HepG2 (cell line): ENCODE results near the gene INSR. TPM values are rescaled to one million over a fixed set of nuclear protein-coding genes. Genes with fewer than 3 reads are reported as not detected.

Experiments used
- ATAC-seq: fragments of 200-7000 bp; cut with Tn5 transposase; 3 replicates; pipeline ENCODE4 v1.9.1; 2020; ENCODE audit warnings: mild to moderate bottlenecking, moderate library complexity
- BruUV-seq: library from RNA; stranded (reverse); fragments of 400-500 nt; replicated peaks from 2 replicates; lab custom pipeline; 2021; lab: Mats Ljungman, UMichigan
- CTCF ChIA-PET: fragments of 300-600 bp; formaldehyde crosslinking; extraction: SDS; loops from one replicate; lab custom pipeline; 2021; ENCODE audit warnings: low total read pairs, inconsistent platforms, low intra/inter-chr PET ratio; lab: Yijun Ruan, JAX
- POLR2A ChIA-PET: fragments of 350-600 bp; sonication (Branson Sonifier 250); formaldehyde crosslinking; loops from one replicate; lab custom pipeline; 2020; ENCODE audit warnings: antibody characterized with exemption, inconsistent platforms; lab: Yijun Ruan, JAX
- DNase-seq: peaks from one replicate; pipeline ENCODE4 v3.0.0-alpha.2; 2015; ENCODE audit warnings: low spot score
- FAIRE-seq: peaks from 3 replicates; lab custom pipeline; 2011; peaks lifted over from hg19 to GRCh38; lab: Jason Lieb, UNC
- H2AFZ ChIP-seq: one replicate; pipeline ENCODE4 v1.6.1; 2011; ENCODE audit warnings: low read length, inconsistent platforms
- H3K27ac ChIP-seq: fragments of 300-600 bp; 3 replicates; pipeline ENCODE4 v1.8.0; 2011; ENCODE audit warnings: mixed run types, mild to moderate bottlenecking, mixed read lengths, low read length, inconsistent platforms; ENCODE audit not compliant: insufficient read depth; ENCODE audit errors: extremely low read length
- H3K27me3 ChIP-seq, 2 experiments: fragments of 200-600 bp in 1 of 2; 2 replicates in 1 of 2; 3 replicates in 1 of 2; pipeline versions ENCODE4 v1.6.0 to v1.8.0; 2011; ENCODE audit warnings: low read length in 2 of 2, mild to moderate bottlenecking in 2 of 2, moderate library complexity in 2 of 2, inconsistent platforms in 1 of 2; ENCODE audit not compliant: insufficient read depth in 2 of 2, control insufficient read depth in 1 of 2
- H3K36me3 ChIP-seq, 2 experiments: fragments of 200-600 bp in 1 of 2; replicated peaks in 1 of 2; 2 replicates in 1 of 2; 3 replicates in 1 of 2; pipeline versions ENCODE4 v1.5.1 to v1.8.0; 2011; ENCODE audit warnings: low read length in 2 of 2, inconsistent platforms in 1 of 2; ENCODE audit not compliant: insufficient read depth in 2 of 2, control insufficient read depth in 1 of 2
- H3K4me1 ChIP-seq: 2 replicates; pipeline ENCODE4 v1.5.1; 2012; ENCODE audit warnings: low read length, inconsistent platforms; ENCODE audit not compliant: insufficient read depth
- H3K4me2 ChIP-seq: 2 replicates; pipeline ENCODE4 v1.6.0; 2011; ENCODE audit warnings: low read depth, low read length, inconsistent platforms
- H3K4me3 ChIP-seq, 3 experiments: fragments of 200-600 bp in 1 of 3; sonication (generic), shearing (Covaris generic) in 1 of 3; replicated peaks in 1 of 3; 2 replicates each; pipeline ENCODE4 v1.5.1; 2011 to 2016; ENCODE audit warnings: low read length in 3 of 3, inconsistent platforms in 2 of 3, low read depth in 2 of 3, mild to moderate bottlenecking in 2 of 3, control low read depth in 1 of 3, mixed read lengths in 1 of 3; ENCODE audit not compliant: insufficient read depth in 1 of 3
- H3K79me2 ChIP-seq: one replicate; pipeline ENCODE4 v1.6.1; 2011; ENCODE audit warnings: low read length, inconsistent platforms; ENCODE audit not compliant: insufficient read depth
- H3K9ac ChIP-seq: 2 replicates; pipeline ENCODE4 v1.6.0; 2011; ENCODE audit warnings: mild to moderate bottlenecking, low read depth, low read length, inconsistent platforms; ENCODE audit not compliant: insufficient read depth
- H3K9me3 ChIP-seq: 2 replicates; pipeline ENCODE4 v1.5.1; 2012; ENCODE audit warnings: mild to moderate bottlenecking, low read length
- H4K20me1 ChIP-seq: 2 replicates; pipeline ENCODE4 v1.6.0; 2011; ENCODE audit warnings: inconsistent platforms, mild to moderate bottlenecking, low read length, moderate library complexity; ENCODE audit not compliant: insufficient read depth
- DNMT1 ChIP-seq: sonication (generic); formaldehyde crosslinking; IDR thresholded peaks from 2 replicates; pipeline ENCODE4 v1.5.1; 2020; ENCODE audit warnings: mild to moderate bottlenecking, missing genetic modification reagents
- KDM1A ChIP-seq: IDR thresholded peaks from 2 replicates; pipeline ENCODE4 v1.6.1; 2016; ENCODE audit warnings: missing compliant biosample characterization
- MEIS1 ChIP-seq: sonication (generic); formaldehyde crosslinking; IDR thresholded peaks from 2 replicates; pipeline ENCODE4 v1.9.0; 2021; ENCODE audit warnings: mild to moderate bottlenecking, missing genetic modification reagents, moderate library complexity, borderline replicate concordance
- ONECUT2 ChIP-seq: sonication (generic); formaldehyde crosslinking; IDR thresholded peaks from 2 replicates; pipeline ENCODE4 v1.4.0; 2020; ENCODE audit warnings: missing genetic modification reagents
- PRDM4 ChIP-seq: sonication (generic); formaldehyde crosslinking; IDR thresholded peaks from 2 replicates; pipeline ENCODE4 v1.9.0; 2021; ENCODE audit warnings: missing genetic modification reagents, borderline replicate concordance
- SAFB2 ChIP-seq: sonication (generic); formaldehyde crosslinking; IDR thresholded peaks from 2 replicates; pipeline ENCODE4 v1.5.1; 2020; ENCODE audit warnings: missing genetic modification reagents, low read depth, mild to moderate bottlenecking, borderline replicate concordance
- SAP130 ChIP-seq: IDR thresholded peaks from 2 replicates; pipeline ENCODE4 v1.6.1; 2016; ENCODE audit warnings: low read depth
- STAT5B ChIP-seq: sonication (generic); formaldehyde crosslinking; IDR thresholded peaks from 2 replicates; pipeline ENCODE4 v1.4.0; 2020; ENCODE audit warnings: missing genetic modification reagents
- ZC3H13 ChIP-seq: sonication (generic); formaldehyde crosslinking; IDR thresholded peaks from 2 replicates; pipeline ENCODE4 v1.8.1; 2023; ENCODE audit warnings: mild to moderate bottlenecking, missing genetic modification reagents, moderate library complexity
- ZMYM2 ChIP-seq: sonication (generic); formaldehyde crosslinking; IDR thresholded peaks from 2 replicates; pipeline ENCODE4 v1.8.0; 2022; ENCODE audit warnings: mild to moderate bottlenecking, missing genetic modification reagents
- WGBS: methylation state at CpG from one replicate; pipeline ENCODE4 v1.1.6; 2017; ENCODE audit warnings: low lambda C conversion rate; 5-methylcytosine and 5-hydroxymethylcytosine counted together
- in situ Hi-C: cut with HindIII; loops from 2 replicates; pipeline ENCODE4 v1.10.0; 2017; ENCODE audit warnings: low pct_unique_long_range_greater_than_20kb; ENCODE audit not compliant: extremely low pct_ligation_motif_present
- intact Hi-C: fragments of 100-400 bp; cut with micrococcal nuclease; formaldehyde crosslinking; loops from one replicate; pipeline ENCODE4 v1.10.0; 2022; ENCODE audit not compliant: unreplicated experiment
- polyA plus RNA-seq, 8 experiments: library from polyadenylated mRNA; depleted of rRNA in 3 of 8; stranded (reverse) in 7 of 8; unstranded in 1 of 8; fragments of >200 nt; fragmentation: Illumina TruSeq in 4 of 8; extraction: Trizol in 4 of 8; gene quantifications; 2 replicates each; pipeline versions ENCODE4 v1.2.1 to v1.2.3, GENCODE V29; 2011 to 2016; ENCODE audit warnings: low read depth in 4 of 8, missing spikeins in 1 of 8, mixed read lengths in 1 of 8; ENCODE audit not compliant: insufficient read depth in 1 of 8
- total RNA-seq, 5 experiments: library from RNA; depleted of rRNA; stranded (reverse); fragments of >200 nt; fragmentation: Illumina TruSeq; extraction: Trizol; gene quantifications; 2 replicates each; pipeline ENCODE4 v1.2.3, GENCODE V29; 2016; ENCODE audit warnings: low read depth in 1 of 5

Gene INSR
- total and polyA plus RNA-seq, 2 of the 13 experiments (the other 11 are each of a cell fraction or from before 2014, with no cell fraction given) = 24.2 to 29.8 TPM

- peaks cover 57% of the 10 kb centered on the region for H3K79me2 ChIP-seq
- WGBS = 96% methylated on average over 5 of the region's 5 CpGs
- H3K27ac ChIP-seq = no peak overlapping the region
- intact Hi-C loops = no loop called here
- H2AFZ ChIP-seq = no peak overlapping the region
- no peak overlapping the region for H3K4me3 ChIP-seq
- ChIA-PET CTCF (no interaction called here), POLR2A (no interaction called here)
- no TSS peak for BruUV-seq
- no peaks in the 10 kb centered on the region for H3K9me3 ChIP-seq
- DNase-seq = no peak
- H3K4me1 ChIP-seq = no peaks in the 10 kb centered on the region
- H3K9ac ChIP-seq = no peak overlapping the region
- H3K27me3 ChIP-seq = no peaks in the 10 kb centered on the region
- peaks cover 7 to 46% of the 10 kb centered on the region in 2 experiments for H3K36me3 ChIP-seq
- TF ChIP-seq PRDM4 (no peak), MEIS1 (no peak), STAT5B (CRISPR knock-in tag) (no peak), ONECUT2 (CRISPR knock-in tag) (no peak), SAFB2 (CRISPR knock-in tag) (no peak), SAP130 (no peak), KDM1A (no peak), DNMT1 (no peak), ZMYM2 (CRISPR knock-in tag) (no peak), ZC3H13 (CRISPR knock-in tag) (no peak)
- FAIRE-seq = no peak
- no peak for ATAC-seq
- in situ Hi-C loops = no loop called here
- H4K20me1 ChIP-seq = peaks cover 29% of the 10 kb centered on the region
- no peak overlapping the region for H3K4me2 ChIP-seq
These were observed 30.7 kb downstream of the INSR start for GRCh38 chr19:7263521-7263920.
